Body of pancreas (tissue), 4 donors: ENCODE data around the gene LYRM7. TPM values are rescaled to one million over a fixed set of nuclear protein-coding genes. Genes with fewer than 3 reads are reported as not detected.

Experiments used
- ATAC-seq: fragments of 150-250 bp; one replicate; pipeline ENCODE4 v1.9.1; 2016
- DNase-seq, 4 donors: peaks; one replicate each; pipeline ENCODE4 v3.0.0-alpha.2; 2019
- H3K27ac ChIP-seq, 4 donors: fragments of 200-600 bp; sonication (generic); 1 replicate in 3 of 4; 2 replicates in 1 of 4; pipeline versions ENCODE4 v1.5.1 to v1.6.1; 2016 to 2019; ENCODE audit warnings: mild to moderate bottlenecking in 1 of 4, mixed read lengths in 1 of 4, moderate library complexity in 1 of 4
- H3K27me3 ChIP-seq, 2 donors: fragments of 200-600 bp; sonication (generic); one replicate each; pipeline ENCODE4 v1.6.0; 2016; ENCODE audit warnings: mild to moderate bottlenecking in 1 of 2
- H3K36me3 ChIP-seq, 2 donors: fragments of 200-600 bp; sonication (generic); replicated peaks in 1 of 2; 2 replicates each; pipeline ENCODE4 v1.5.1; 2016; ENCODE audit warnings: low read depth in 2 of 2; ENCODE audit not compliant: insufficient read depth in 1 of 2
- H3K4me1 ChIP-seq: fragments of 200-600 bp; sonication (generic); one replicate; pipeline ENCODE4 v1.6.0; 2016
- H3K4me3 ChIP-seq, 2 donors: fragments of 200-600 bp; sonication (generic); 1 replicate in 1 of 2; 2 replicates in 1 of 2; pipeline ENCODE4 v1.5.1; 2016 to 2019
- H3K9me3 ChIP-seq, 3 donors: fragments of 200-600 bp; sonication (generic); 1 replicate in 2 of 3; 2 replicates in 1 of 3; pipeline ENCODE4 v1.5.1; 2016
- POLR2A ChIP-seq, 3 donors: fragments of 450-650 bp; IDR thresholded peaks; one replicate each; pipeline ENCODE4 v1.6.1; 2016; ENCODE audit warnings: antibody characterized with exemption in 3 of 3, mild to moderate bottlenecking in 2 of 3
- WGBS, 2 donors: methylation state at CpG; one replicate each; pipeline ENCODE4 v1.1.5; 2017; 5-methylcytosine and 5-hydroxymethylcytosine counted together
- intact Hi-C: fragments of 100-400 bp; cut with DNase I; formaldehyde crosslinking; loops from one replicate; pipeline ENCODE4 v1.15.1; 2023
- total RNA-seq, 2 donors: library from RNA; depleted of rRNA; stranded (reverse); fragments of >200 nt; gene quantifications; one replicate each; pipeline ENCODE4 v1.1.0, GENCODE V29; 2016
- TF ChIP-seq, protein P1 (sequence below), 7 experiments: fragments of 450-650 bp in 4 of 7; fragments of 200-600 bp in 3 of 7; sonication (generic) in 3 of 7; IDR thresholded peaks; one replicate each; pipeline ENCODE4 v1.5.1; 2016 to 2019; ENCODE audit warnings: antibody characterized with exemption in 7 of 7

Gene LYRM7
- total RNA-seq, 2 donors from 2014 or later: 3.4 to 3.6 TPM

DNA sequence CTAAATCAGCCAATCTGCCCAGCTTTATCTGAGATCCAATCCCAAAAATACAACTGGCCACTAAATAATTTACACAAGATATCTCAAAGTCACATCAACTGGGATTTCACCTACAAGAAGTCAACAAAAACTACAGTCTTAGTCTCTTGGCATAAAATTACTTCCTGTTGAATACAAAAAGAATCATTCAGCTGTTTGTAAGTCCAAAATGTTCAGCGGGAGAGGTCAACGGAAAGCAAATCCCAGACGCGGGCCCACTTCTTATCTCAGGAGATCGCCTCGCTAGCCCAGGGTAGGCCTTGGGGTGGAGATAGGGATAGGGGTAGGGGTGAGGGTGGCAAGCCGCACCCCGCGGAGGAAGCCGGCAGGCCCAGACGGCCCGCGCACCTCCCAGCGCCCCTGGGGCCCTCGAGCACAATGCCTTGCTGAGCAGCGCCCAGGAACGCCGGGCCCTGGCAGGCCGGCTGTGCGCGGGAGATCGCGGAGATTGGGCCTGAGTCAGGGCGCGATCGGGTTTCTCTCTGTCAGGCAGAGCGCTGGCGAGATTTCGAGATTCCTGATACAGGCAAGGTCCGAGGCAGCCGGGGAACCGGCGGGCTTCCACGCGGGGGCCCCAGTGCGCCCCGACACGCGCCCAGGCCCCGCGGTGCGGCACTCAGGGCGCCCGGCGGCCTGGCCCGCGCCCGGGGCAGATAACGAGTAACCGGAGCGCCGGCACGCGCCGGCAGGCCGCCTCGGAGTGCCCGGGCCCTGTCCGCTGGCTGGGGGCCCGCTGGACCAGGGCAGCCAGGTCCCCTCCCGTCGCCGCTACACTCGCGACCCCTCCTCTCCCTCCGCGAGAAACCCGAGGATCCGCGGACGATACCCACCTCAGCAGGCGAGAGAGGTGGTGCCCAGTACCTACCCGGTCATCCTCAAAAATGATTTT is 6.3 kb upstream of the LYRM7 start:
- peak overlapping the region; percentile 33 to 84 for H3K4me3 ChIP-seq
- ATAC-seq (peak; percentile 76), DNase-seq (peak; percentile 66 to 75 (median 70))
- H3K27ac ChIP-seq: peak overlapping the region; percentile 67 to 92 (median 89)
- peaks cover 13% of the 10 kb centered on the region for H3K4me1 ChIP-seq
- H3K27me3 ChIP-seq: no peaks in the 10 kb centered on the region
- peak in 1 of 3 donors; percentile 2 for TF ChIP-seq POLR2A (IDR thresholded peaks at IDR 0.05)
- TF ChIP-seq, protein P1, sequence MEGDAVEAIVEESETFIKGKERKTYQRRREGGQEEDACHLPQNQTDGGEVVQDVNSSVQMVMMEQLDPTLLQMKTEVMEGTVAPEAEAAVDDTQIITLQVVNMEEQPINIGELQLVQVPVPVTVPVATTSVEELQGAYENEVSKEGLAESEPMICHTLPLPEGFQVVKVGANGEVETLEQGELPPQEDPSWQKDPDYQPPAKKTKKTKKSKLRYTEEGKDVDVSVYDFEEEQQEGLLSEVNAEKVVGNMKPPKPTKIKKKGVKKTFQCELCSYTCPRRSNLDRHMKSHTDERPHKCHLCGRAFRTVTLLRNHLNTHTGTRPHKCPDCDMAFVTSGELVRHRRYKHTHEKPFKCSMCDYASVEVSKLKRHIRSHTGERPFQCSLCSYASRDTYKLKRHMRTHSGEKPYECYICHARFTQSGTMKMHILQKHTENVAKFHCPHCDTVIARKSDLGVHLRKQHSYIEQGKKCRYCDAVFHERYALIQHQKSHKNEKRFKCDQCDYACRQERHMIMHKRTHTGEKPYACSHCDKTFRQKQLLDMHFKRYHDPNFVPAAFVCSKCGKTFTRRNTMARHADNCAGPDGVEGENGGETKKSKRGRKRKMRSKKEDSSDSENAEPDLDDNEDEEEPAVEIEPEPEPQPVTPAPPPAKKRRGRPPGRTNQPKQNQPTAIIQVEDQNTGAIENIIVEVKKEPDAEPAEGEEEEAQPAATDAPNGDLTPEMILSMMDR (IDR thresholded peaks at IDR 0.05): peak in 1 of 7 experiments; percentile 23
- 0% methylated on average over 12 to 70 of the region's 73 CpGs for WGBS, 2 donors
- intact Hi-C loops: loop anchor here (10.0 kb wide), 1 partner anchor 240 kb away; no protein-coding TSS in a partner anchor
- peaks cover 4 to 11% of the 10 kb centered on the region in 2 donors for H3K36me3 ChIP-seq
- H3K9me3 ChIP-seq: no peaks in the 10 kb centered on the region

DNA sequence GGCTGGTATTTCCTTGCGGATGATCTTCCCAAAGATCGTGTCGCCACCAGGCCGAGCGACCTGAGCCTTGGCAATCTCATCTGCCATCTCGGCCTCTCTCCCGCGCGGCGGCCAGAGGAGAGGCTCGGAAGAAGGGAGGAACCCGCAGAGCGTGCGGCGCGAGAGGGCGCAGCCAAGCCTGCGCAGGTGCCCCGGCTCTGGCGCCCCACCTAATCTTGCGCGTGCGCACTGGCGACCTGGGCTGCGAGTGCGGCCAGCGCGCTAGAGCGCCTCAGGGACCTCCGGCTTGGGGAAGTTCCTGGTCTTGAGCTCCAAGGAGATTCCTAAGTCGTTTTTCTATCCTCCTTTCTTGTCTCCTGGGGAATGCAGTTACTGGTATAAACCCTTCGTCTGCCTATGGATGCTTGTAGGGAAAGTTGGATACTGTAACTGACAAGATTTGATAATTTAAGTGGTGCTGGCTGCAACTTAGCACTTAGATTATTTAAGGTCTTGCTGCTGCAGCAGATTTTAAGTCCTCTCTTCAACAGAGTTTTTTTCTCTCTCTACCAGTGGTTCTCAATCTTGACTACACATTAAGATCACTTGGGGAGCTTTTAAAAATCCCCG is 5.5 kb upstream of the LYRM7 start, which contains the start of gene HINT1:
Gene HINT1 (minus strand): TSS at position 138 of the 609 bp plus-strand sequence. CDS start 51 bp downstream, at position 87.
- WGBS, 2 donors: 1 to 2% methylated on average over 12 to 33 of the region's 33 CpGs
- H3K36me3 ChIP-seq: peaks cover 4 to 10% of the 10 kb centered on the region in 2 donors
- H3K9me3 ChIP-seq: no peaks in the 10 kb centered on the region
- peak within 1 kb of the TSS; percentile 33 to 84 for H3K4me3 ChIP-seq
- TF ChIP-seq POLR2A (IDR thresholded peaks at IDR 0.05): peak; percentile 54 to 82 (median 81)
- TF ChIP-seq, protein P1 (IDR thresholded peaks at IDR 0.05): peak in 3 of 7 experiments; percentile 11 to 29 (median 29)
- H3K27me3 ChIP-seq: no peaks in the 10 kb centered on the region
- ATAC-seq: peak; percentile 93
- DNase-seq: peak; percentile 92 to 95 (median 93)
- intact Hi-C loops: loop anchor here (10.0 kb wide), 1 partner anchor 240 kb away; no protein-coding TSS in a partner anchor
- H3K27ac ChIP-seq: peak within 1 kb of the TSS; percentile 67 to 92 (median 89)
- peaks cover 17% of the 10 kb centered on the region for H3K4me1 ChIP-seq

DNA sequence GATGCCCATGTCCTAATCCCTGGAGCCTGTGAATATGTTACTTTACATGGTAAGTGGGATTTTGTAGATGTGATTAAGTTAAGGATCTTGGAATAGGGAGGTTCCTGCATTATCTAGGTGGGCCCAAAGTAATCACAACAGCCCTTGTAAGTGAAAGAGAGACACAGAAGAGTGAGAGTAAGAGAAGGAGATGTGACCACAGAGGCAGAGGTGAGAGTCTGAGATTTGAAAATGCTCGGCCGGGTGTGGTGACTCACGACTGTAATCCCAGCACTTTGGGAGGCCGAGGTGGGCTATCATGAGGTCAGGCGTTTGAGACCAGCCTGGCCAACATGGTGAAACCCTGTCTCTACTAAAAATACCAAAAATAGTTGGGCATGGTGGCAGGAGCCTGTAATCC is 3.1 kb upstream of the LYRM7 start:
- no peaks in the 10 kb centered on the region for H3K9me3 ChIP-seq
- H3K4me3 ChIP-seq: no peak overlapping the region
- DNase-seq (no peak), ATAC-seq (no peak)
- WGBS, 2 donors: 73 to 75% methylated on average over 5 of the region's 5 CpGs
- peaks cover 27% of the 10 kb centered on the region for H3K4me1 ChIP-seq
- no peaks in the 10 kb centered on the region for H3K36me3 ChIP-seq
- TF ChIP-seq POLR2A (IDR thresholded peaks at IDR 0.05): no peak
- TF ChIP-seq, protein P1 (IDR thresholded peaks at IDR 0.05): no peak
- no peaks in the 10 kb centered on the region for H3K27me3 ChIP-seq
- H3K27ac ChIP-seq: no peak overlapping the region
- intact Hi-C loops: loop anchor here (10.0 kb wide), 1 partner anchor 237 kb away; no protein-coding TSS in a partner anchor

DNA sequence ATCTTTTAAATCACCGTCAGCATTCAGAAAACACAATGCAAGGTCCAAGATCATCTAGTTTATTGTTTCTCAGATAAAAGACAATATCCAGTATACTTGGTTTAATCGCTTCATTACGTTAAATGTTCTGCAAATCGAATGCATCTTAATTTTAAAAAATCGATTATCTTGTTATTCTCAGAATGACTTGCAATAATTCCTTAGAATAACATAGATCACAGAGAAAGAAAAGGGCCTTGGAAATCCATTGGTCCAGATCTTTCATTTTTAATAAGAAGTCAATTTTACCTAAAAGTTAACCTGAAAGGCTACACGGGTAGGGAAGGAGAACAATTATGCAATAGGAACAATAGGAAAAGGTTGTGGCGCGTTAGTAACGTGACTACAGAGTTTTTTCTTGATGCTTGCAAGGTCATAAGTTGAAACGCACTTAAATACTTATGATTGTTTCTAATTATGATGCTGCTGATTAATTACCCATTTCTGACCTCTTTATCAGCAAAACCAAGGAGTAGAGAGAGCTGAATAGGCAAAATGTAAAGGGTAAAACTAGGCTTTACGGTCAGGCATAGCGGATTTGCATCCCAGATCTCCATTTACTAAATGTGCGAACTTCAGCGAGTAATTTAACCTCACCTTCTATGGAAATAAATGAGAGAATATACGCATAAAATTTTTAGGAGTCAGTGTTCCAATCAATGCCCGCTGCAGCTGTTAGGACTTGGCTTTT is 769 bp upstream of the LYRM7 start:
- WGBS, 2 donors: 29% methylated on average over 16 of the region's 16 CpGs
- peak overlapping the region; percentile 42 to 76 (median 64) for H3K27ac ChIP-seq
- no peaks in the 10 kb centered on the region for H3K27me3 ChIP-seq
- intact Hi-C loops: loop anchor here (10.0 kb wide), 2 partner anchors 85 to 235 kb away; no protein-coding TSS in a partner anchor
- ATAC-seq (no peak), DNase-seq (no peak)
- H3K4me3 ChIP-seq: peak overlapping the region; percentile 13 to 32
- peaks cover 19% of the 10 kb centered on the region for H3K4me1 ChIP-seq
- H3K36me3 ChIP-seq: no peaks in the 10 kb centered on the region
- no peaks in the 10 kb centered on the region for H3K9me3 ChIP-seq
- TF ChIP-seq, protein P1 (IDR thresholded peaks at IDR 0.05): no peak
- no peak for TF ChIP-seq POLR2A (IDR thresholded peaks at IDR 0.05)
